ENCODE data around the gene RTEL1. TPM values are rescaled to one million over a fixed set of nuclear protein-coding genes. Genes with fewer than 3 reads are reported as not detected.
"Not testable (repeated sequence)": the region's sequence is repeated elsewhere in the genome, so short reads cannot be mapped to it uniquely, and the experiment has no call there.

RTEL1 gene
- total RNA-seq, 1 experiment from 2014 or later, result 26.1 TPM

- intact Hi-C loops (cut with micrococcal nuclease; ENCODE audit: unreplicated experiment) (no loop called here), in situ Hi-C loops (cut with HindIII; ENCODE audit: low pct_unique_long_range_greater_than_20kb, low sequenced_read_pairs) (no loop called here)
- Histone ChIP-seq H3K36me3 (ENCODE audit: control insufficient read depth, insufficient read depth, low read length) (peaks cover 3% of the 10 kb centered on the region; the same call in 1 of the 2 replicates), H3K9me3 (ENCODE audit: control insufficient read depth, insufficient read depth, low read depth, low read length) (no peaks in the 10 kb centered on the region), H3K4me3 (ENCODE audit: low read depth in 2 of 2, low read length in 2 of 2) (peak overlapping the region; percentile 92 to 95), H3K4me1 (ENCODE audit: control insufficient read depth, insufficient read depth, low read length) (peaks cover 9% of the 10 kb centered on the region), H3K27ac (ENCODE audit: low read length) (peak overlapping the region; percentile 90), H3K27me3 (ENCODE audit: control insufficient read depth, insufficient read depth, low read length) (no peaks in the 10 kb centered on the region)
- TF ChIP-seq SIN3A (IDR thresholded peaks at IDR 0.05; ENCODE audit: borderline replicate concordance, insufficient read depth, low read depth, low read length) (no peak), TCF7L2 (IDR thresholded peaks at IDR 0.05; ENCODE audit: low read depth, low read length) (no peak), POLR2AphosphoS5 (IDR thresholded peaks at IDR 0.05; ENCODE audit: low read depth, low read length) (no peak), CTCF (IDR thresholded peaks at IDR 0.05) (no peak)
- TF ChIP-seq, protein P1, sequence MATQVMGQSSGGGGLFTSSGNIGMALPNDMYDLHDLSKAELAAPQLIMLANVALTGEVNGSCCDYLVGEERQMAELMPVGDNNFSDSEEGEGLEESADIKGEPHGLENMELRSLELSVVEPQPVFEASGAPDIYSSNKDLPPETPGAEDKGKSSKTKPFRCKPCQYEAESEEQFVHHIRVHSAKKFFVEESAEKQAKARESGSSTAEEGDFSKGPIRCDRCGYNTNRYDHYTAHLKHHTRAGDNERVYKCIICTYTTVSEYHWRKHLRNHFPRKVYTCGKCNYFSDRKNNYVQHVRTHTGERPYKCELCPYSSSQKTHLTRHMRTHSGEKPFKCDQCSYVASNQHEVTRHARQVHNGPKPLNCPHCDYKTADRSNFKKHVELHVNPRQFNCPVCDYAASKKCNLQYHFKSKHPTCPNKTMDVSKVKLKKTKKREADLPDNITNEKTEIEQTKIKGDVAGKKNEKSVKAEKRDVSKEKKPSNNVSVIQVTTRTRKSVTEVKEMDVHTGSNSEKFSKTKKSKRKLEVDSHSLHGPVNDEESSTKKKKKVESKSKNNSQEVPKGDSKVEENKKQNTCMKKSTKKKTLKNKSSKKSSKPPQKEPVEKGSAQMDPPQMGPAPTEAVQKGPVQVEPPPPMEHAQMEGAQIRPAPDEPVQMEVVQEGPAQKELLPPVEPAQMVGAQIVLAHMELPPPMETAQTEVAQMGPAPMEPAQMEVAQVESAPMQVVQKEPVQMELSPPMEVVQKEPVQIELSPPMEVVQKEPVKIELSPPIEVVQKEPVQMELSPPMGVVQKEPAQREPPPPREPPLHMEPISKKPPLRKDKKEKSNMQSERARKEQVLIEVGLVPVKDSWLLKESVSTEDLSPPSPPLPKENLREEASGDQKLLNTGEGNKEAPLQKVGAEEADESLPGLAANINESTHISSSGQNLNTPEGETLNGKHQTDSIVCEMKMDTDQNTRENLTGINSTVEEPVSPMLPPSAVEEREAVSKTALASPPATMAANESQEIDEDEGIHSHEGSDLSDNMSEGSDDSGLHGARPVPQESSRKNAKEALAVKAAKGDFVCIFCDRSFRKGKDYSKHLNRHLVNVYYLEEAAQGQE (IDR thresholded peaks at IDR 0.05; ENCODE audit: insufficient read depth in 1 of 2, low read depth in 2 of 2, low read length in 1 of 2), result no peak
- POLR2A ChIA-PET, result interaction anchor here (0.6 kb wide), 1 partner anchor 18 kb away, joined by 3 read pairs; no protein-coding TSS in a partner anchor
- CTCF ChIA-PET, result interaction anchor here (0.9 kb wide), 1 partner anchor 17 kb away, joined by 6 read pairs; no protein-coding TSS in a partner anchor
- no peak for DNase-seq (ENCODE audit: low read depth, low spot score)
- ATAC-seq, result peak; percentile 26
- BruUV-seq (replicated peaks), result no TSS peak
These were observed 656 bp downstream of the RTEL1 start for GRCh38 chr20:63658749-63659187.

- H3K27me3 ChIP-seq (ENCODE audit: control insufficient read depth, insufficient read depth, low read length), result no peaks in the 10 kb centered on the region
- no peak for TF ChIP-seq POLR2AphosphoS5 (IDR thresholded peaks at IDR 0.05; ENCODE audit: low read depth, low read length)
- TF ChIP-seq TCF7L2 (IDR thresholded peaks at IDR 0.05; ENCODE audit: low read depth, low read length), result no peak
- TF ChIP-seq SIN3A (IDR thresholded peaks at IDR 0.05; ENCODE audit: borderline replicate concordance, insufficient read depth, low read depth, low read length), result no peak
- TF ChIP-seq CTCF (IDR thresholded peaks at IDR 0.05), result no peak
- TF ChIP-seq, protein P1 (IDR thresholded peaks at IDR 0.05; ENCODE audit: insufficient read depth in 1 of 2, low read depth in 2 of 2, low read length in 1 of 2), result no peak
- CTCF ChIA-PET, result no interaction called here
- no peaks in the 10 kb centered on the region for H3K9me3 ChIP-seq (ENCODE audit: control insufficient read depth, insufficient read depth, low read depth, low read length)
- peak overlapping the region; percentile 90 for H3K27ac ChIP-seq (ENCODE audit: low read length)
- ATAC-seq (no peak), DNase-seq (ENCODE audit: low read depth, low spot score) (no peak)
- in situ Hi-C loops (cut with HindIII; ENCODE audit: low pct_unique_long_range_greater_than_20kb, low sequenced_read_pairs) (no loop called here), intact Hi-C loops (cut with micrococcal nuclease; ENCODE audit: unreplicated experiment) (no loop called here)
- H3K4me1 ChIP-seq (ENCODE audit: control insufficient read depth, insufficient read depth, low read length), result peaks cover 9% of the 10 kb centered on the region
- POLR2A ChIA-PET, result no interaction called here
- peaks cover 3% of the 10 kb centered on the region; the same call in 1 of the 2 replicates for H3K36me3 ChIP-seq (ENCODE audit: control insufficient read depth, insufficient read depth, low read length)
- peak overlapping the region; percentile 92 to 95 for H3K4me3 ChIP-seq (ENCODE audit: low read depth in 2 of 2, low read length in 2 of 2)
- no TSS peak for BruUV-seq (replicated peaks)
These were observed 1.3 kb downstream of the RTEL1 start for GRCh38 chr20:63659370-63659769.

DNA sequence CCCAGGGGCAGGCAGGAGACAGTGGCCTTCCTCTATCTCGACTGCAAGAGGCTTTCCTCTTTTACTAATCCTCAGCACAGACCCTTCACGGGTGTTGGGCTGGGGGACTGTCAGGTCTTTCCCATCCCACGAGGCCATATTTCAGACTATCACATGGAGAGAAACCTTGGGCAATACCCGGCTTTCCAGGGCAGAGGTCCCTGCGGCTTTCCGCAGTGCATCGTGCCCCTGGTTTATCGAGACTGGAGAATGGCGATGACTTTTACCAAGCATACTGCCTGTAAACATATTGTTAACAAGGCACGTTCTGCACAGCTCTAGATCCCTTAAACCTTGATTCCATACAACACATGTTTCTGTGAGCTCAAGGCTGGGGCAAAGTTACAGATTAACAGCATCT, 2.1 kb downstream of the RTEL1 start:
- H3K4me3 ChIP-seq (ENCODE audit: low read depth in 2 of 2, low read length in 2 of 2); CTCF ChIA-PET; H3K36me3 ChIP-seq (ENCODE audit: control insufficient read depth, insufficient read depth, low read length); H3K27ac ChIP-seq (ENCODE audit: low read length); DNase-seq (ENCODE audit: low read depth, low spot score); ATAC-seq; BruUV-seq (replicated peaks); in situ Hi-C loops (cut with HindIII; ENCODE audit: low pct_unique_long_range_greater_than_20kb, low sequenced_read_pairs); H3K9me3 ChIP-seq (ENCODE audit: control insufficient read depth, insufficient read depth, low read depth, low read length); intact Hi-C loops (cut with micrococcal nuclease; ENCODE audit: unreplicated experiment); POLR2A ChIA-PET; H3K4me1 ChIP-seq (ENCODE audit: control insufficient read depth, insufficient read depth, low read length); H3K27me3 ChIP-seq (ENCODE audit: control insufficient read depth, insufficient read depth, low read length): not testable (repeated sequence)

Data from Panc1 (cell line).